C4-2B (cell line): Measurements from ENCODE around the gene ANKS1B.

Experiments
- CTCF ChIP-seq: fragments of 450-650 bp; conservative IDR thresholded peaks from 2 replicates; pipeline ENCODE4 v1.5.1; 2017; ENCODE audit warnings: mild to moderate bottlenecking
- ZFX ChIP-seq: fragments of 450-650 bp; IDR thresholded peaks from 2 replicates; pipeline ENCODE4 v1.6.1; 2017

DNA sequence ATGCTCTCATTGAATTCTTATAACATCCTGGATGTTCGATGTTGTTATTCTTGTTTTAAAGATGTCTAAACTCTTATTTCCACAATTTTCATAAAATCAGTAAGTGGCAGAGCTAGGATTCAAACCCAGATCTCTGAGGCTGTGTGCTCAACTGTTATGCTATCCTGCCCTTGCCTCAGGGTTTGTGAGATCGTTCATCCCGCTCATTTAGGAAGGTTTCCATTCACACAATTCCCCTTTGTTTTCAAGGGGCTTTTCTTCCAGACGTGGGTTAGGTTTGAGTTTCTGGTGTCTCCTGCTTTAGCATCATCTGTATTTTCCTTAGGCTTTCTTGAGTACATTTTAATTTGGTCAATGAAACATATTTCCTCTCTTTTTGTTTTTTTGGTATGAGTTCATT lies 1270.3 kb downstream of the ANKS1B start:
- TF ChIP-seq CTCF (no peak), ZFX (no peak)
